CD14-positive monocyte (primary cell): ENCODE results near the gene PYURF. TPM values are rescaled to one million over a fixed set of nuclear protein-coding genes. Genes with fewer than 3 reads are reported as not detected.

Experiments used
- DNase-seq, 3 donors: peaks; one replicate each; pipeline ENCODE4 v3.0.0-alpha.2; 2011 to 2022
- H2AFZ ChIP-seq: 2 replicates; pipeline ENCODE4 v1.6.0; 2012; ENCODE audit warnings: mild to moderate bottlenecking, low read depth, low read length, inconsistent platforms; ENCODE audit not compliant: insufficient read depth, poor library complexity, severe bottlenecking
- H3K27ac ChIP-seq, 2 donors: 1 replicate in 1 of 2; 2 replicates in 1 of 2; pipeline ENCODE4 v1.5.1; 2012 to 2013; ENCODE audit warnings: low read length in 2 of 2, control low read depth in 1 of 2, inconsistent platforms in 1 of 2, low read depth in 1 of 2, mild to moderate bottlenecking in 1 of 2
- H3K27me3 ChIP-seq, 2 donors: one replicate each; pipeline versions ENCODE4 v1.6.0 to v1.6.1; 2011 to 2013; ENCODE audit warnings: low read length in 2 of 2; ENCODE audit not compliant: control insufficient read depth in 2 of 2, insufficient read depth in 2 of 2
- H3K36me3 ChIP-seq, 2 donors: replicated peaks in 1 of 2; 1 replicate in 1 of 2; 2 replicates in 1 of 2; pipeline versions ENCODE4 v1.5.1 to v1.6.1; 2012 to 2013; ENCODE audit warnings: low read length in 2 of 2, control low read depth in 1 of 2, inconsistent platforms in 1 of 2, mild to moderate bottlenecking in 1 of 2; ENCODE audit not compliant: insufficient read depth in 2 of 2, control insufficient read depth in 1 of 2
- H3K4me1 ChIP-seq, 2 donors: 1 replicate in 1 of 2; 2 replicates in 1 of 2; pipeline versions ENCODE4 v1.5.1 to v1.6.1; 2012 to 2013; ENCODE audit warnings: low read length in 2 of 2, control low read depth in 1 of 2, inconsistent platforms in 1 of 2, mild to moderate bottlenecking in 1 of 2, moderate library complexity in 1 of 2; ENCODE audit not compliant: insufficient read depth in 2 of 2, control insufficient read depth in 1 of 2
- H3K4me2 ChIP-seq: replicated peaks from 2 replicates; pipeline ENCODE3; 2012; ENCODE audit warnings: low read length, moderate library complexity, mild to moderate bottlenecking; ENCODE audit not compliant: poor library complexity, severe bottlenecking; ENCODE audit errors: extremely low read depth
- H3K4me3 ChIP-seq, 3 experiments: fragments of 200-600 bp in 1 of 3; sonication (generic) in 1 of 3; replicated peaks in 1 of 3; 1 replicate in 2 of 3; 2 replicates in 1 of 3; pipeline ENCODE4 v1.5.1; 2011 to 2013; ENCODE audit warnings: low read length in 3 of 3, mild to moderate bottlenecking in 3 of 3, control low read depth in 2 of 3, low read depth in 2 of 3, inconsistent platforms in 1 of 3, moderate library complexity in 1 of 3
- H3K79me2 ChIP-seq: 2 replicates; pipeline ENCODE4 v1.6.0; 2012; ENCODE audit warnings: mild to moderate bottlenecking, control low read depth, inconsistent platforms, low read length, moderate library complexity; ENCODE audit not compliant: insufficient read depth
- H3K9ac ChIP-seq: 2 replicates; pipeline ENCODE4 v1.6.0; 2017; ENCODE audit warnings: low read length, mild to moderate bottlenecking; ENCODE audit not compliant: insufficient read depth, poor library complexity, severe bottlenecking
- H3K9me3 ChIP-seq, 2 donors: replicated peaks in 1 of 2; 1 replicate in 1 of 2; 2 replicates in 1 of 2; pipeline versions ENCODE4 v1.5.1 to v1.6.1; 2012 to 2013; ENCODE audit warnings: low read length in 2 of 2, control low read depth in 1 of 2; ENCODE audit not compliant: control insufficient read depth in 1 of 2, insufficient read depth in 1 of 2
- H4K20me1 ChIP-seq: 2 replicates; pipeline ENCODE4 v1.6.0; 2012; ENCODE audit warnings: mild to moderate bottlenecking, low read length, control low read depth, moderate library complexity; ENCODE audit not compliant: insufficient read depth
- H3K27ac Mint-ChIP-seq, 7 donors: one replicate each; pipeline ENCODE4 v1.8.0; 2020; ENCODE audit warnings: mild to moderate bottlenecking in 7 of 7, mixed read lengths in 7 of 7, moderate library complexity in 6 of 7, inconsistent platforms in 2 of 7
- H3K27me3 Mint-ChIP-seq, 3 donors: one replicate each; pipeline ENCODE4 v1.8.0; 2021 to 2022; ENCODE audit warnings: low read depth in 3 of 3, mild to moderate bottlenecking in 3 of 3, mixed read lengths in 3 of 3, moderate library complexity in 3 of 3, inconsistent platforms in 1 of 3
- H3K36me3 Mint-ChIP-seq, 2 donors: one replicate each; pipeline ENCODE4 v1.8.0; 2020; ENCODE audit warnings: mixed read lengths in 2 of 2, inconsistent platforms in 1 of 2, mild to moderate bottlenecking in 1 of 2
- H3K4me1 Mint-ChIP-seq: one replicate; pipeline ENCODE4 v1.8.0; 2020; ENCODE audit warnings: mild to moderate bottlenecking, mixed read lengths
- H3K4me3 Mint-ChIP-seq, 2 donors: one replicate each; pipeline ENCODE4 v1.8.0; 2020; ENCODE audit warnings: mild to moderate bottlenecking in 2 of 2, mixed read lengths in 2 of 2, moderate library complexity in 1 of 2
- H3K9me3 Mint-ChIP-seq, 7 donors: one replicate each; pipeline ENCODE4 v1.8.0; 2020 to 2022; ENCODE audit warnings: mixed read lengths in 7 of 7, mild to moderate bottlenecking in 6 of 7, moderate library complexity in 6 of 7, inconsistent platforms in 2 of 7
- WGBS: methylation state at CpG from one replicate; pipeline ENCODE4 v1.1.5; 2013; ENCODE audit warnings: missing lambda C conversion rate; ENCODE audit not compliant: insufficient coverage; 5-methylcytosine and 5-hydroxymethylcytosine counted together
- intact Hi-C, 2 donors: fragments of 100-400 bp; cut with micrococcal nuclease; formaldehyde crosslinking; loops; one replicate each; pipeline versions ENCODE4 v1.15.0 to v1.15.1; 2023
- polyA plus RNA-seq, 3 donors: library from polyadenylated mRNA; depleted of rRNA in 1 of 3; unstranded in 2 of 3; stranded (reverse) in 1 of 3; fragments of 300-500 nt in 2 of 3; fragments of >200 nt in 1 of 3; fragmentation: Illumina TruSeq in 2 of 3; gene quantifications; 1 replicate in 2 of 3; 2 replicates in 1 of 3; pipeline ENCODE4 v1.2.3, GENCODE V29; 2012 to 2021
- TF ChIP-seq, protein P1 (sequence below): fragments of 200-600 bp; IDR thresholded peaks from one replicate; pipeline ENCODE4 v1.8.0; 2022; ENCODE audit warnings: antibody characterized with exemption, mild to moderate bottlenecking

PYURF gene
- polyA plus RNA-seq, 3 donors = 18.8 to 227 (median 220) TPM

GRCh38 chr4:88503344-88503743, 20.2 kb downstream of the PYURF start:
- no CpG with 5 or more reads among the region's 2 CpGs for WGBS
- Mint-ChIP-seq H3K4me3 (no peak overlapping the region), H3K27me3 (no peaks in the 10 kb centered on the region), H3K36me3 (peaks cover 51 to 55% of the 10 kb centered on the region in 2 donors), H3K9me3 (no peaks in the 10 kb centered on the region), H3K4me1 (peaks cover under 1% of the 10 kb centered on the region), H3K27ac (no peak overlapping the region)
- TF ChIP-seq, protein P1, sequence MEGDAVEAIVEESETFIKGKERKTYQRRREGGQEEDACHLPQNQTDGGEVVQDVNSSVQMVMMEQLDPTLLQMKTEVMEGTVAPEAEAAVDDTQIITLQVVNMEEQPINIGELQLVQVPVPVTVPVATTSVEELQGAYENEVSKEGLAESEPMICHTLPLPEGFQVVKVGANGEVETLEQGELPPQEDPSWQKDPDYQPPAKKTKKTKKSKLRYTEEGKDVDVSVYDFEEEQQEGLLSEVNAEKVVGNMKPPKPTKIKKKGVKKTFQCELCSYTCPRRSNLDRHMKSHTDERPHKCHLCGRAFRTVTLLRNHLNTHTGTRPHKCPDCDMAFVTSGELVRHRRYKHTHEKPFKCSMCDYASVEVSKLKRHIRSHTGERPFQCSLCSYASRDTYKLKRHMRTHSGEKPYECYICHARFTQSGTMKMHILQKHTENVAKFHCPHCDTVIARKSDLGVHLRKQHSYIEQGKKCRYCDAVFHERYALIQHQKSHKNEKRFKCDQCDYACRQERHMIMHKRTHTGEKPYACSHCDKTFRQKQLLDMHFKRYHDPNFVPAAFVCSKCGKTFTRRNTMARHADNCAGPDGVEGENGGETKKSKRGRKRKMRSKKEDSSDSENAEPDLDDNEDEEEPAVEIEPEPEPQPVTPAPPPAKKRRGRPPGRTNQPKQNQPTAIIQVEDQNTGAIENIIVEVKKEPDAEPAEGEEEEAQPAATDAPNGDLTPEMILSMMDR = no peak
- no peak overlapping the region for H2AFZ ChIP-seq
- no peak for DNase-seq
- H3K4me1 ChIP-seq = no peaks in the 10 kb centered on the region
- no peaks in the 10 kb centered on the region for H3K79me2 ChIP-seq
- H3K27ac ChIP-seq = no peak overlapping the region
- no peaks in the 10 kb centered on the region for H4K20me1 ChIP-seq
- no peaks in the 10 kb centered on the region for H3K9me3 ChIP-seq
- no peaks in the 10 kb centered on the region for H3K27me3 ChIP-seq
- intact Hi-C loops = no loop called here
- peaks cover 27 to 79% of the 10 kb centered on the region in 2 donors for H3K36me3 ChIP-seq
- H3K4me2 ChIP-seq = no peak overlapping the region
- no peak overlapping the region for H3K4me3 ChIP-seq
- H3K9ac ChIP-seq = no peak overlapping the region

DNA sequence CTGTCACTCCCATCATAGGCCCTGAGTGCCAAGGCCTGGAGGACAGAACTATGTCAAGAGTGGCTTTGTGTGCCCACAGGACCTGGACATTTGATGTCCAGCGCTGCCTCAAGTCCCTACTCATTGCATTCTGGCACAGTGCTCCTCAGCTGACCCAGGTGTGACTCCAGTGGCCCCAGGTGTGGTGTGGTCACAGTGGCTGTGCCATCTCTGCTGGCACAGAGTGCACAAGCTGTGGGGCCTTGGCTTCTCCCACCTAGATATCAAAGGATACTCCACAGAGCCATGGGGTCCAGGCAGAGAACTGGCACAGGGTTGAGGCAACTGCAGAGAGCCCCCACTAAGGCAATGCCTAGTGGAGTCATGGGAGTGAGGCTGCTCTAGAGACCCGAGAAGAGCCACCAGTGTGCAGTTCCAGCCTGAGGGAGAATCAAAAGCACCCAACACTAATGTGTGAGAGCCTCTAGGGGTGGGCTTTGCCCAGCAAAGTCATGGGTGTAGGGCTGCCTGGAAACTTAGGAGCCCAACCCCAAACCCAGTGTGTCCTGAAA, 25.6 kb downstream of the PYURF start:
- no peaks in the 10 kb centered on the region for H3K4me1 Mint-ChIP-seq
- no peaks in the 10 kb centered on the region for H3K9me3 ChIP-seq
- H3K4me3 Mint-ChIP-seq = no peak overlapping the region
- H3K4me1 ChIP-seq = no peaks in the 10 kb centered on the region
- H3K27me3 Mint-ChIP-seq = no peaks in the 10 kb centered on the region
- H3K27ac Mint-ChIP-seq = peak overlapping the region in 1 of 7 donors; percentile 49
- TF ChIP-seq, protein P1 = no peak
- no peaks in the 10 kb centered on the region for H3K79me2 ChIP-seq
- H3K9me3 Mint-ChIP-seq = no peaks in the 10 kb centered on the region
- H3K4me2 ChIP-seq = no peak overlapping the region
- 100% methylated on average over 2 of the region's 2 CpGs for WGBS
- no peaks in the 10 kb centered on the region for H4K20me1 ChIP-seq
- no peak overlapping the region for H2AFZ ChIP-seq
- peaks cover 45 to 95% of the 10 kb centered on the region in 2 donors for H3K36me3 ChIP-seq
- no peak for DNase-seq
- intact Hi-C loops = no loop called here
- no peak overlapping the region for H3K27ac ChIP-seq
- H3K9ac ChIP-seq = no peak overlapping the region
- no peak overlapping the region for H3K4me3 ChIP-seq
- peaks cover 62 to 63% of the 10 kb centered on the region in 2 donors for H3K36me3 Mint-ChIP-seq
- no peaks in the 10 kb centered on the region for H3K27me3 ChIP-seq
